ENCODE results near the gene ZC3H8.

DNA sequence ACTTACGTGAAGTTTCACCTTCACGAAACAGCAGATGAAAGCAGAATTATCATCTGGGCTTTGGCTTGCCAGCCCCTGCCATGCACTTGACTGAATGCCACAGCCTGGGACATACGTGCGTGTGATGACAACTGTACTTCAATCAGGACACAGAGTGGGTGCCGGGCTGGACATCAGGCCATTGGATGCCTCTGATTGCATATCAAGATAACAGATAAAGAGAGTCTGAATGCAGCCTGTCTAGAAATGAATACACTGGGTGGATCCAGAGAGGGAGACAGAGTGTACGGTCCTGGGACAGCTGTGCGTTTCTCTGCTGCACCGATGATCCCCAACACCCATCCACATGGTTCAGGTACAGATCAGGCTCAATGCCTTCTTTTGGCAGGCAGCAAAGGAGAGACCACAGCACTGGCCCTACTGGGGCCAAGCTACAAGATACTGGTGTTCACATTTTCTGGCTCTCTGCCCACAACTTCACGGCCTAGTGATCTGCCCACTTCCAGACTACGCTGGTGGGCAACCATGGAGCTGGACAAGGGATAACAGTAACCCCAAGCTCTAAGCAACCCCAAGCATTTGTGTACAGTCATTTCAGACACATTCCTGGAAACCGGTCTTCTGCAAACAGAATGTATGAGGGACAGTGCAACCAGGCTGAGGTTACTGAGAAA lies 81.1 kb downstream of the ZC3H8 start:
- TF ChIP-seq EZH2 (IDR thresholded peaks at IDR 0.05; ENCODE audit: borderline replicate concordance, low read depth, low read length, severe bottlenecking), result no peak
- TF ChIP-seq POLR2AphosphoS5 (IDR thresholded peaks at IDR 0.05; ENCODE audit: insufficient read depth, low read depth, low read length), result no peak
